ENCODE results near the gene GEMIN2.

GRCh38 chr14:39182770-39183684, 68.9 kb downstream of the GEMIN2 start:
- TF ChIP-seq RAD21 (IDR thresholded peaks at IDR 0.05; ENCODE audit: low read length) (no peak), TAF1 (IDR thresholded peaks at IDR 0.05; ENCODE audit: borderline replicate concordance, low read depth, low read length) (no peak), CHD2 (IDR thresholded peaks at IDR 0.05; ENCODE audit: low read length, partially characterized antibody) (no peak), CTCF (IDR thresholded peaks at IDR 0.05) (no peak)

All from SK-N-SH (cell line).